NCI-H2227 treated with DMSO at 0.1 percent for 48 hours (cell line): ENCODE data around the gene KLHL7.

Experiments used
- DNase-seq: peaks from one replicate; lab custom pipeline; 2025; lab: John Stamatoyannopoulos, UW

KLHL7 gene

GRCh38 chr7:23105644-23106056 lies at the start of gene KLHL7:
Gene KLHL7 (plus strand): TSS chr7:23105785. CDS start chr7:23106027, 242 bp downstream.
- peak; percentile 90 for DNase-seq

GRCh38 chr7:23058408-23059096 lies 47.0 kb upstream of the KLHL7 start:
- DNase-seq = no peak

- DNase-seq = no peak
These were observed 44.3 kb upstream of the KLHL7 start for GRCh38 chr7:23061327-23061726.

GRCh38 chr7:23062452-23062851 lies 43.1 kb upstream of the KLHL7 start:
- DNase-seq = no peak

GRCh38 chr7:23065974-23066373 lies 39.6 kb upstream of the KLHL7 start:
- DNase-seq = no peak

- no peak for DNase-seq
These were observed 38.3 kb upstream of the KLHL7 start for GRCh38 chr7:23067271-23067670.

- DNase-seq = no peak
These were observed 33.5 kb upstream of the KLHL7 start for GRCh38 chr7:23072048-23072447.

GRCh38 chr7:23072922-23073321 lies 32.7 kb upstream of the KLHL7 start:
- no peak for DNase-seq

- DNase-seq = no peak
These were observed 30.9 kb upstream of the KLHL7 start for GRCh38 chr7:23074443-23075261.

- DNase-seq = no peak
These were observed 30.0 kb upstream of the KLHL7 start for GRCh38 chr7:23075571-23075970.

GRCh38 chr7:23076772-23077171 lies 28.8 kb upstream of the KLHL7 start:
- no peak for DNase-seq

GRCh38 chr7:23093111-23093510 lies 12.5 kb upstream of the KLHL7 start:
- no peak for DNase-seq

GRCh38 chr7:23093546-23093945 lies 12.0 kb upstream of the KLHL7 start:
- DNase-seq = no peak

GRCh38 chr7:23096518-23097290 lies 8.9 kb upstream of the KLHL7 start:
- DNase-seq = no peak

GRCh38 chr7:23098029-23098428 lies 7.6 kb upstream of the KLHL7 start:
- DNase-seq = no peak

GRCh38 chr7:23098460-23098859 lies 7.1 kb upstream of the KLHL7 start:
- no peak for DNase-seq

- no peak for DNase-seq
These were observed 4.9 kb upstream of the KLHL7 start for GRCh38 chr7:23100697-23101096.

GRCh38 chr7:23105086-23105643 lies 420 bp upstream of the KLHL7 start:
- no peak for DNase-seq

GRCh38 chr7:23106057-23106822 lies 655 bp downstream of the KLHL7 start:
- DNase-seq = peak; percentile 63

GRCh38 chr7:23106823-23107663 lies 1.5 kb downstream of the KLHL7 start:
- DNase-seq = no peak

- DNase-seq = no peak
These were observed 2.2 kb downstream of the KLHL7 start for GRCh38 chr7:23107781-23108180.
